ENCODE data around the gene GABRB2.
"Not testable (repeated sequence)": the region's sequence is repeated elsewhere in the genome, so short reads cannot be mapped to it uniquely, and the experiment has no call there.

The GABRB2 gene

DNA sequence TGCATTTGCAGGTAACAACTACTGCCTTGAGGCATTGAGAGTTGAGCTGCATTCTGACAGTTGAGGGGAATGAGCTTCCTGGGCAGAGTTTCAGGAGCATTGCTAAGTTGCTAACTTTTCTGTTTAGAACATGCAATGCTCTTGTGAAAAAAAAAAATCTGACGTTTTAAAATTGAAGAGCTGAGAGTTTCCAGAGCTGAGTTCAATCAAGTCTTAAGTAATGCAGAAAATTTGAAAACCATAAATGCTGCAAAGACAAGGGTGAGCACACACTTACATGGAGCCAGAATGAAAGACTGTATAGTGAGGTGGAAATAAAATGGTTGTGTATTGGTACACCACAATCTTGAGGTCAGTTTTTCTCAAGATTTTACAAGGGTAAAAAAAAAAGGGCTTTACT is 166.0 kb downstream of the GABRB2 start:
- DNase-seq = no peak

DNA sequence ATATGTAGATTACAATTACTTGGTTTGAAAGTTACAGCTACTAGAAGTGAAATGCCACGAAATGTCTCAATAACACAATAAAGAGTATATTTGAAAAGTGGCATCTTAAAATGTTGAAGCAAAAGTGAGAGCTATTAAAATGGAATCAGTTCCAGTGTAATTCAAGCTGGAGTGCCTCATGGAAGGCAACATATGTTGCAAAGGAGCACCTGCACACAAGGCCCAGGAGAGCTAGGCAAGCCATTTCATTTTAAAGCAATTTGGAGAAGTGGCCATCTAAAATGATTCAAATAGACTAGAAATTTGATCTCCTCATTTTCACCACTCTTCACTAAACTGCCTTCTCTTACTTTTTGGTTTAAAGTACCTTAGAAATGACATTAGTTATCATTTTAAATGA is 167.8 kb downstream of the GABRB2 start:
- DNase-seq = no peak

- no peak for DNase-seq
Observed at GRCh38 chr5:161376034-161376433, 170.5 kb downstream of the GABRB2 start.

DNA sequence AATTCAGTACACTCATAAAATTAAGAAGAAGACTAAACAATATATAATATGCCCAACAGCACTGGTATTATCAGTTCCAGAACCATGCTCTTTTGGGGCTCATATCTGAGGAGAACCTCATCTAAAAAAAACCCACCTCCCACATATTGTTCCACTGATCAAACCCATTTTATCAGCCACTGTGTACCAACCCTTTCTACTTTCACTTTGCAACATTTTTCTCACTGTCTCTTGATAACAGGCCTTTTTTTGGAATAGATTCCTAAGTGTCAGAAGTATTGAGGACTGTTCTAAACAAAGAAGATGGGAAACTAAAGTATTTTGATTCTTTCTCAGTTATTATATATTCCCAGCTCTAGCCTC is 173.2 kb downstream of the GABRB2 start:
- DNase-seq = no peak

- no peak for DNase-seq
Observed at GRCh38 chr5:161372682-161373344, 173.7 kb downstream of the GABRB2 start.

DNA sequence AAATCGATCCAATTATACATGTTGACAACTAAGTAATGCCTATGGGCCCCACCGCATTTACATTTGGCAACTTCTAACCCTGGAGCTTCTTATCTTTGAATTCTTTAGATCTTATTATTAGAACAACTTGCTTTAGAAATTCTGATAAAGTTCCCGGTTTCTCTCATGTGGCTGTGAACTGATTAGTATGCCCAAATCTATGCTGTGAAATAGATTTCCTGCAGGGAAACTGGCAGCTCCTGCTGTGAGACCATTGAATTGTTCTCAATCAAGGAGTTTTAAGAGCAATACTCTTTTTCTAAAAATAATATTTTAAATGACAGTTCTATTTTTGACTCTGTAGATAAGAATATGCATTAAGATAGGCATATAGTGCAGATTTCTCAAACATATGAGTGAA is 177.5 kb downstream of the GABRB2 start:
- no peak for DNase-seq

- no peak for DNase-seq
Observed at GRCh38 chr5:161358446-161358845, 188.1 kb downstream of the GABRB2 start.

DNA sequence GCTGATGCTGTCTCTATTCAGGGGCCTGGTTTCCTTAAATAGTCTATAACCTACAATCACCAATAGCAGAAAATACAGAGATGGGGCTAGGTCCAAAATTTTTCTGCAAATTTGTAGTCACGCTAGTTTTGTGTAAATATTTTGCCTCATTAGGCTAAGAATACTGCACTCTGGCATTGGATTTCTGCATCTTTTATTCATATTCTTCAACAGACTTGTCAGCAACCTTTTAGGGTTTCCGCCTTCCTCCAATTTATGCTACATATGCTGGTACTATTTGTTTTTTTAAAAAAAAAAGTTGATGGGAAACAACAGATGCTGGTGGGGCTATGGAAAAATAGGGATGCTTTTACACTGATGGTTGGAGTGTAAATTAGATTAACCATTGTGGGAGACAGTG is 202.3 kb downstream of the GABRB2 start:
- no peak for DNase-seq

GRCh38 chr5:161342886-161343285 is 203.6 kb downstream of the GABRB2 start:
- DNase-seq = no peak

DNA sequence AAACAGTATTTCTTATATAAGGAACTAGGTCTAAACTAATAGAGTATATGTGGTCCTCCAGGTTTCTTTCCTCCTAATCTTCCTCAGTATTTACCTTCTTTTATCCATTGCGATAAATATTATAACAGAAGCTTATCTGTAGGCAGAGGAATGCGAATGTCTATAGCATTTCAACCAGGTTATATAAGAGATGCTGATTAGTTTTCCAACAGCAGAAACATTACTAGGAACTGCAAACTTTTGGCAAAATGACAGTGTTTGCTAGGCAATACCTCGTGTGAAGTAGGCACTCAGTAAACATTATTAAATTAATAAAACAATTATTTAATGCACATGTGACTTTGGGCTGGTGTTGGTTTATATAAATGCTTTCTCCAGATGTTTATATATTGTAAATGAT is 206.5 kb downstream of the GABRB2 start:
- no peak for DNase-seq

DNA sequence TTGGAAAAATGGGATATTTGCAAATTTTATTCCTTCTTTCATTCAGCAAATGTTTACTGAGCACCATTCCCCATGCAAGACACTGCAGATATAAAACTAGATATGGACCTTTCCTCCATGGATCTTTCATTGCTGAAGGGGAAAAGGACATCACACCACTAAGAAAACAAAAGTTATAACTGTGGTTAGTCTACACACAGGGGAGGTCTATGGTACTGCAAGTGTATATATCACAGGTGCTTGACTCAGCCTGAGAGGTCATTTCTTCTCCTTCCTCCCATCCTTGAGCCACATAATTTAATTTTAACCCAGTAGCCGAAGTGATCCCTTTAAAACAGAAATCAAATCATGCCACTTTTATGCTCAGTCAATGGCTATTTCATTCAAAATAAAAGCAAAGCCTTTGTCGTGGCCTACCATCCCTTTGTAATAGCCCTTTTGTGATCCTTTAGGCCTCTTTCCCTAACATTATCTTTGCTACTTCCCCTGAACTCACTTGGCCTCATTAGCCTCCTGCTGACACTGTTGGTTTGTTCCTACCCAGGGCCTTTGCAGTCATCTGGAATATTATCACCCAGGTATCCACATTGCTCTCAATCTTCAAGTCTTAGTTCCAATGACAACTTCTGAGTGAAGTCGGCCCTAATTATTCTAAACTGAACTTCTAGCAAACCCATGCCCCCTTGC is 213.2 kb downstream of the GABRB2 start:
- DNase-seq = no peak

DNA sequence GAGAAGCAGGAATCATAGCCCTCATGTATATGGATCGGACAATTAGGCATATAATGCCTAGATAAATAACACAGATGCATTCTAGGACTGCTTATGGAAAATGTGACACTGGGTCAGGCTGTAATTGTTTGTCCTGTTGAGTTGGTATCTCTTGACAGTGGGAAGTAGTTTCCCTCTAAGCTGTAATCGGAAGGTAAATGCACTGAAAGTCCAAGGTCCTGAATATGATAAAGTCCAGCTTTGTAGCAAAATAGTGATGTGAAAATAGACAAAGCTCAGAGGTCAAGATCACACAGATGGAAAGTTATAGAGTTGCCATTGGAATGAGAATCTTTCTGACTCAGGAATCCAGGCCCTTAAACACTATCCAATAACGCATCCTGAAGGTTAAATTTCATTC is 214.2 kb downstream of the GABRB2 start:
- no peak for DNase-seq

- DNase-seq = no peak
Observed at GRCh38 chr5:161314033-161314432, 232.5 kb downstream of the GABRB2 start.

GRCh38 chr5:161312882-161313281 is 233.6 kb downstream of the GABRB2 start:
- DNase-seq = no peak

GRCh38 chr5:161311965-161312364 is 234.6 kb downstream of the GABRB2 start:
- DNase-seq = no peak

- DNase-seq = no peak
Observed at GRCh38 chr5:161311146-161311708, 235.3 kb downstream of the GABRB2 start.

DNA sequence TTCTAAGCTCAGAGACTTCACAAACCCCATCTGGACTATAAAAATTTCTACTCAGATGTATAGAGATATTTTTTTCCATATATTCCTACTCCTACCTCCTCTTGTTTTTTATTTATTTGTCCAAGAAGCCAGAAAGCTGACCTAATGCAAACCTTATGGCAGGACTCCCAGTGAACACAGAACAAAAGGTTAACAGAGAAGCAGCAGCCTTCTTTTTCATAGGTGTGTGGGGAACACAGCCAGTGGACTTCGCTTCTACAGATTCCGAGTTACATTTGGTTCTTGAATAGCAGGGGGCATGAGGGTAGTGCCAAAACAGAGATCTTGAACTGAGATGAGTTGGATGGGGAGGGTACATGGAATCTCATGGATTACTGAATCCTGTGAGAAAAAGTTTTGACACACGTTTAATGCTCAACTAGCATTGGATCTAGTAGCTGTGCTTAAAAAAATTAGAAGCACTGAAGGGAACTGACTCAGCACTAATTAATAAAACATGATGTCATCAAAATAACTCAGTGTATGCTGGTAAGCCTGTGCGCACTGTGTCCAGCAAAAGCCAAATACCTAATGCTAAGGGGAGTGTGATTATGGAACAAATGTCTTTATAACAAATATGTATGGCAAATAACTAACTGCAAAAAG is 240.1 kb downstream of the GABRB2 start:
- DNase-seq = no peak

DNA sequence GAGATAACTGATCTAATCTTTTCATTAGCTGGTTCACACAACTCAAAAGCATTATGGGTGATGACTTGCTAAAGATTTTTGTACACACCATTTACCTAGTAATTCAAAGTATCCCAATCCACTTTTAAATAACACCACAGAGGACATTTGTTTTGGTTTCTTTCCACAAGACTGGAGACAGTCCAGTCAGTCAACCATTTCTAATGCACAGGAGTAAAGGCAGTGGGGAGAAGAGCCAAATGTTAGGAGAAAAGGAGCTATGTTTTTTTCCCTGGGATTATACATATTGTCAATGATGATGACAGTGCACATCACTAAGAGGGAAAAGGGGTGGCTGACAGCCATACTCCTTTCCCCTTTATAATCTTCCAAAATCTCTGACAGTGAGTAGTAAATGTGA is 240.9 kb downstream of the GABRB2 start:
- no peak for DNase-seq

DNA sequence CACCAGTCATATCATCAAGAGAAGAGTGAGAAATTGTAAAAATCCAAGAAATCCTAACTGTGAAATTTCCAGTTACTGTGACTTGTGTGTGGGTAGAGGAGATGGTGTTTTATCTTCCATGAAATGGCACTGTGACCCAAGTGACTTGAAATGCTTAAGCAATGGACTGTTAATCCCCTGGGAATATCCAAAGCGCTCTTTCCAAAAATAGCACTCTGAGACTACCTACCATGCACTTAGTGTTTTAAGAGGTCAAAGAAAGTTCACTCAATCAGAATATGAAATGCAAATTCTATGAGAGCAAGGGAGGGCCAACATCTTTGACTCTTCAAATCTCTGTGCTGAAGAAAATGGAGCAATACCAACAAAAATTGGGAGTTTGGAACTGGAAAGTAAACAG is 244.0 kb downstream of the GABRB2 start:
- DNase-seq = no peak

- no peak for DNase-seq
Observed at GRCh38 chr5:161301586-161301985, 244.9 kb downstream of the GABRB2 start.

GRCh38 chr5:161299053-161299452 is 247.5 kb downstream of the GABRB2 start:
- no peak for DNase-seq

DNA sequence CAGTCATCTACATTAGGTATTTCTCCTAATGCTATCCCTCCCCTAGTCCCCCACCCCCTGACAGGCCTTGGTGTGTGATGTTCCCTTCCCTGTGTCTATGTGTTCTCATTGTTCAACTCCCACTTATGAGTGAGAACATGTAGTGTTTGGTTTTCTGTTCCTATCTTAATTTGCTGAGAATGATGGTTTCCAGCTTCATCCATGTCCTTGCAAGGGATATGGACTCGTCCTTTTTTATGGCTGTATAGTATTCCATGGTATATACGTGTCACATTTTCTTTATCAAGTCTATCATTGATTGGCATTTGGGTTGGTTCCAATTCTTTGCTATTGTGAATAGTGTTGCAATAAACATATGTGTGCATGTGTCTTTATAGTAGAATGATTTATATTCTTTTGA is 249.1 kb downstream of the GABRB2 start:
- not testable (repeated sequence) for DNase-seq

DNA sequence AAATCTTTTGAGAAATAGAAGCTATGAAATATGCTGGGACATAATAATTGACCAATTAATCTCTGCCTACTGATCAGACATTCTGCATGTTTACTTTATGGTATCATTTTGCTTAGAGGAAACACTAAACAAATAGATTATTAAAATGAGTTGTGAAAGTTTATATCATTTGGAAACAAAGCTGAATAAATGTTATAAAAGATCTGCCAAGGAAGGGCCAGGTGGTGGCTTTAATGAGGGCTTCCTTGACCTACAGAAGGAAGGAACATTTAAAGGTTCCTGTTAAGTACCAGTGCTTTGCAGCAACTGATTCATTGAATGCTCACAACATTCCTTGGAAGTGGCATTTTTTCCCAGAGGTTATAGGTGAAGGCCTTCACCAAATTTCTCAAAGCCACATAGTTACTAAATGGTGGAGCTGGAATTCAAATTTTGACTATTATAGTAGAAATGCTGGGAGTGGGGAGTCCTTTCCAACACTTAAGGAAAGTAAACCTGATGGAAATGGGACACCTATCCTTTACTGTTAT is 250.7 kb downstream of the GABRB2 start:
- DNase-seq = no peak

- no peak for DNase-seq
Observed at GRCh38 chr5:161288071-161288470, 258.5 kb downstream of the GABRB2 start.
